Retinal pigment epithelial cell (primary cell): ENCODE data around the gene DVL2.

Experiments
- DNase-seq: peaks from one replicate; pipeline ENCODE4 v3.0.0-alpha.2; 2010; ENCODE audit warnings: low read depth
- H3K4me3 ChIP-seq: 2 replicates; pipeline ENCODE4 v1.5.1; 2011; ENCODE audit warnings: mild to moderate bottlenecking, low read length, control low read depth, moderate library complexity
- CTCF ChIP-seq: conservative IDR thresholded peaks from 2 replicates; pipeline ENCODE4 v1.5.1; 2011; ENCODE audit warnings: low read depth, low read length, control low read depth, inconsistent platforms

DVL2 gene

GRCh38 chr17:7235693-7236665 is 1.7 kb upstream of the DVL2 start:
- H3K4me3 ChIP-seq: no peak overlapping the region
- no peak for DNase-seq
- no peak for TF ChIP-seq CTCF

GRCh38 chr17:7233701-7234082 is 625 bp downstream of the DVL2 start:
- H3K4me3 ChIP-seq: peak overlapping the region; percentile 85
- DNase-seq: no peak
- no peak for TF ChIP-seq CTCF

GRCh38 chr17:7232114-7232513 is 2.2 kb downstream of the DVL2 start:
- TF ChIP-seq CTCF: no peak
- no peak for DNase-seq
- H3K4me3 ChIP-seq: peak overlapping the region; percentile 15

GRCh38 chr17:7229504-7229903 is 4.8 kb downstream of the DVL2 start:
- H3K4me3 ChIP-seq: no peak overlapping the region
- DNase-seq: no peak
- TF ChIP-seq CTCF: no peak

- no peak overlapping the region for H3K4me3 ChIP-seq
- no peak for TF ChIP-seq CTCF
- no peak for DNase-seq
Measured at GRCh38 chr17:7228920-7229319, 5.4 kb downstream of the DVL2 start.

- no peak for TF ChIP-seq CTCF
- no peak for DNase-seq
- H3K4me3 ChIP-seq: no peak overlapping the region
Measured at GRCh38 chr17:7226721-7227710, 7.3 kb downstream of the DVL2 start.
